Measurements from ENCODE around the gene RELL2.

DNA sequence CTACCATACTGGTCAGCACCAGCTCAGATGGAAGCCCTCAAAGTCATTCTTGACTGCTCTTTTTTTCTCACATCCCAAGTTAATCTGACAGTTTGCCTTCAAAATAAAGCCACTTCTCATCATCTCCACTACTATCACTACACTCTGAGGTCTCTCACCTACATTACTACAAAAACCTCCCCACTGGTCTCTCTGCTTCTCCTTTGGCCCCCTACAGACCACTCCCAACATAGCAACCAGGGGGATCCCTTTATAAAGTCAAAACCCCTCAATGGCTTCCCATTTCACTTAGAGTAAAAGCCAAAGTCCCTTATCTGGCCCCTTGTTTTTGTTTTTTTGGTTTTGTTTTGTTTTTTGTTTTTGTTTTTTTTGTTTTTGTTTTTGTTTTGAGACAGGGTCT, 40.6 kb downstream of the RELL2 start:
- TF ChIP-seq, protein P1, sequence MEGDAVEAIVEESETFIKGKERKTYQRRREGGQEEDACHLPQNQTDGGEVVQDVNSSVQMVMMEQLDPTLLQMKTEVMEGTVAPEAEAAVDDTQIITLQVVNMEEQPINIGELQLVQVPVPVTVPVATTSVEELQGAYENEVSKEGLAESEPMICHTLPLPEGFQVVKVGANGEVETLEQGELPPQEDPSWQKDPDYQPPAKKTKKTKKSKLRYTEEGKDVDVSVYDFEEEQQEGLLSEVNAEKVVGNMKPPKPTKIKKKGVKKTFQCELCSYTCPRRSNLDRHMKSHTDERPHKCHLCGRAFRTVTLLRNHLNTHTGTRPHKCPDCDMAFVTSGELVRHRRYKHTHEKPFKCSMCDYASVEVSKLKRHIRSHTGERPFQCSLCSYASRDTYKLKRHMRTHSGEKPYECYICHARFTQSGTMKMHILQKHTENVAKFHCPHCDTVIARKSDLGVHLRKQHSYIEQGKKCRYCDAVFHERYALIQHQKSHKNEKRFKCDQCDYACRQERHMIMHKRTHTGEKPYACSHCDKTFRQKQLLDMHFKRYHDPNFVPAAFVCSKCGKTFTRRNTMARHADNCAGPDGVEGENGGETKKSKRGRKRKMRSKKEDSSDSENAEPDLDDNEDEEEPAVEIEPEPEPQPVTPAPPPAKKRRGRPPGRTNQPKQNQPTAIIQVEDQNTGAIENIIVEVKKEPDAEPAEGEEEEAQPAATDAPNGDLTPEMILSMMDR (IDR thresholded peaks at IDR 0.05 in 8 of 11, conservative IDR thresholded peaks at IDR 0.05 in 3 of 11), result no peak
- TF ChIP-seq POLR2AphosphoS5 (IDR thresholded peaks at IDR 0.05) (no peak), POLR2A (IDR thresholded peaks at IDR 0.05) (no peak)
